HepG2 (cell line): Measurements from ENCODE around the gene RAB2B.

Experiments
- FOSL2 ChIP-seq: sonication (generic); formaldehyde crosslinking; IDR thresholded peaks from 2 replicates; pipeline ENCODE4 v1.4.0; 2020; ENCODE audit warnings: missing genetic modification reagents
- NFIC ChIP-seq: IDR thresholded peaks from 2 replicates; pipeline ENCODE4 v1.6.1; 2012; ENCODE audit warnings: mild to moderate bottlenecking, low read length, inconsistent platforms
- NR3C1 ChIP-seq: sonication (generic); formaldehyde crosslinking; IDR thresholded peaks from 2 replicates; pipeline ENCODE4 v1.4.0; 2020; ENCODE audit warnings: missing genetic modification reagents
- POLR2G ChIP-seq: fragments of 200-400 bp; formaldehyde crosslinking; IDR thresholded peaks from 2 replicates; pipeline ENCODE4 v1.6.1; 2018; ENCODE audit warnings: mild to moderate bottlenecking, low read depth, low read length, moderate library complexity
- SRSF1 ChIP-seq: fragments of 200-400 bp; formaldehyde crosslinking; optimal IDR thresholded peaks from 2 replicates; pipeline ENCODE3; 2017; ENCODE audit warnings: mild to moderate bottlenecking, low read depth, low read length, moderate library complexity
- ZNF263 ChIP-seq: sonication (generic); formaldehyde crosslinking; IDR thresholded peaks from 2 replicates; pipeline ENCODE4 v1.4.0; 2020; ENCODE audit warnings: missing genetic modification reagents
- ZNF33A ChIP-seq: sonication (generic); formaldehyde crosslinking; IDR thresholded peaks from 2 replicates; pipeline ENCODE4 v1.5.1; 2020; ENCODE audit warnings: missing genetic modification reagents, mild to moderate bottlenecking, moderate library complexity, borderline replicate concordance
- ZNF562 ChIP-seq: sonication (generic); formaldehyde crosslinking; IDR thresholded peaks from 2 replicates; pipeline ENCODE4 v1.8.0; 2022; ENCODE audit warnings: missing genetic modification reagents, borderline replicate concordance
- TF ChIP-seq, protein P1 (sequence below): IDR thresholded peaks from 2 replicates; pipeline ENCODE4 v1.6.1; 2018; ENCODE audit warnings: missing genetic modification reagents, mild to moderate bottlenecking, missing compliant biosample characterization
- TF ChIP-seq, protein P2 (sequence below): sonication (generic); formaldehyde crosslinking; IDR thresholded peaks from 2 replicates; pipeline ENCODE4 v1.4.0; 2020; ENCODE audit warnings: low read depth, missing genetic modification reagents
- TF ChIP-seq, protein P3 (sequence below): IDR thresholded peaks from 2 replicates; pipeline ENCODE4 v1.6.1; 2016; ENCODE audit warnings: control low read depth

DNA sequence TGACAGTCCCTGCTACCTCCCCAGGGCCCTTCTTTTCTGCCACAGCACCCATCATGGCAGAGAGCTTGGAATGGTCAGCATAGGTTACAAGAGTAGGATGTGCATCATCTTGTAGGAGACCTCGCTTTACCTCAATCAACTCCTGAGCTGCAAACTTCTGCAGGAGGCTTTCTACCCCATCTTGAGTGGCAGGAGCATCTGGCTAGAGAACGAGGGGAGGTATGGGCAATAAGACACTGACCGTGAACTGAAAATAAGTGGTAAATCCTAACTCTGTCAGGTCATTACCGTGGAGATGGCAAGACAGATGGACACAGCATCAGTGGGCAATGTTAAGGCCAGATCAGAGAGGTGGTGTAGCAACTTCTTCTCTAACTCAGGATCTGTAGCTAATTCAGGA, 26.6 kb upstream of the RAB2B start:
- no peak for TF ChIP-seq ZNF263
- TF ChIP-seq, protein P1, sequence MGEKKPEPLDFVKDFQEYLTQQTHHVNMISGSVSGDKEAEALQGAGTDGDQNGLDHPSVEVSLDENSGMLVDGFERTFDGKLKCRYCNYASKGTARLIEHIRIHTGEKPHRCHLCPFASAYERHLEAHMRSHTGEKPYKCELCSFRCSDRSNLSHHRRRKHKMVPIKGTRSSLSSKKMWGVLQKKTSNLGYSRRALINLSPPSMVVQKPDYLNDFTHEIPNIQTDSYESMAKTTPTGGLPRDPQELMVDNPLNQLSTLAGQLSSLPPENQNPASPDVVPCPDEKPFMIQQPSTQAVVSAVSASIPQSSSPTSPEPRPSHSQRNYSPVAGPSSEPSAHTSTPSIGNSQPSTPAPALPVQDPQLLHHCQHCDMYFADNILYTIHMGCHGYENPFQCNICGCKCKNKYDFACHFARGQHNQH (CRISPR knock-in tag): no peak
- TF ChIP-seq ZNF33A: no peak
- TF ChIP-seq, protein P2, sequence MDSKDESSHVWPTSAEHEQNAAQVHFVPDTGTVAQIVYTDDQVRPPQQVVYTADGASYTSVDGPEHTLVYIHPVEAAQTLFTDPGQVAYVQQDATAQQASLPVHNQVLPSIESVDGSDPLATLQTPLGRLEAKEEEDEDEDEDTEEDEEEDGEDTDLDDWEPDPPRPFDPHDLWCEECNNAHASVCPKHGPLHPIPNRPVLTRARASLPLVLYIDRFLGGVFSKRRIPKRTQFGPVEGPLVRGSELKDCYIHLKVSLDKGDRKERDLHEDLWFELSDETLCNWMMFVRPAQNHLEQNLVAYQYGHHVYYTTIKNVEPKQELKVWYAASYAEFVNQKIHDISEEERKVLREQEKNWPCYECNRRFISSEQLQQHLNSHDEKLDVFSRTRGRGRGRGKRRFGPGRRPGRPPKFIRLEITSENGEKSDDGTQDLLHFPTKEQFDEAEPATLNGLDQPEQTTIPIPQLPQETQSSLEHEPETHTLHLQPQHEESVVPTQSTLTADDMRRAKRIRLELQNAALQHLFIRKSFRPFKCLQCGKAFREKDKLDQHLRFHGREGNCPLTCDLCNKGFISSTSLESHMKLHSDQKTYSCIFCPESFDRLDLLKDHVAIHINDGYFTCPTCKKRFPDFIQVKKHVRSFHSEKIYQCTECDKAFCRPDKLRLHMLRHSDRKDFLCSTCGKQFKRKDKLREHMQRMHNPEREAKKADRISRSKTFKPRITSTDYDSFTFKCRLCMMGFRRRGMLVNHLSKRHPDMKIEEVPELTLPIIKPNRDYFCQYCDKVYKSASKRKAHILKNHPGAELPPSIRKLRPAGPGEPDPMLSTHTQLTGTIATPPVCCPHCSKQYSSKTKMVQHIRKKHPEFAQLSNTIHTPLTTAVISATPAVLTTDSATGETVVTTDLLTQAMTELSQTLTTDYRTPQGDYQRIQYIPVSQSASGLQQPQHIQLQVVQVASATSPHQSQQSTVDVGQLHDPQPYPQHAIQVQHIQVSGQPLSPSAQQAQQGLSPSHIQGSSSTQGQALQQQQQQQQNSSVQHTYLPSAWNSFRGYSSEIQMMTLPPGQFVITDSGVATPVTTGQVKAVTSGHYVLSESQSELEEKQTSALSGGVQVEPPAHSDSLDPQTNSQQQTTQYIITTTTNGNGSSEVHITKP (CRISPR knock-in tag): no peak
- TF ChIP-seq NR3C1: no peak
- no peak for TF ChIP-seq ZNF562
- TF ChIP-seq, protein P3, sequence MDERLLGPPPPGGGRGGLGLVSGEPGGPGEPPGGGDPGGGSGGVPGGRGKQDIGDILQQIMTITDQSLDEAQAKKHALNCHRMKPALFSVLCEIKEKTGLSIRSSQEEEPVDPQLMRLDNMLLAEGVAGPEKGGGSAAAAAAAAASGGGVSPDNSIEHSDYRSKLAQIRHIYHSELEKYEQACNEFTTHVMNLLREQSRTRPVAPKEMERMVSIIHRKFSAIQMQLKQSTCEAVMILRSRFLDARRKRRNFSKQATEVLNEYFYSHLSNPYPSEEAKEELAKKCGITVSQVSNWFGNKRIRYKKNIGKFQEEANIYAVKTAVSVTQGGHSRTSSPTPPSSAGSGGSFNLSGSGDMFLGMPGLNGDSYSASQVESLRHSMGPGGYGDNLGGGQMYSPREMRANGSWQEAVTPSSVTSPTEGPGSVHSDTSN: no peak
- TF ChIP-seq FOSL2 (CRISPR knock-in tag): no peak
- TF ChIP-seq SRSF1: no peak
- TF ChIP-seq NFIC: no peak
- no peak for TF ChIP-seq POLR2G
